ENCODE results near the gene CASR.
"Not testable (repeated sequence)": the region's sequence is repeated elsewhere in the genome, so short reads cannot be mapped to it uniquely, and the experiment has no call there.

The CASR gene, protein sequence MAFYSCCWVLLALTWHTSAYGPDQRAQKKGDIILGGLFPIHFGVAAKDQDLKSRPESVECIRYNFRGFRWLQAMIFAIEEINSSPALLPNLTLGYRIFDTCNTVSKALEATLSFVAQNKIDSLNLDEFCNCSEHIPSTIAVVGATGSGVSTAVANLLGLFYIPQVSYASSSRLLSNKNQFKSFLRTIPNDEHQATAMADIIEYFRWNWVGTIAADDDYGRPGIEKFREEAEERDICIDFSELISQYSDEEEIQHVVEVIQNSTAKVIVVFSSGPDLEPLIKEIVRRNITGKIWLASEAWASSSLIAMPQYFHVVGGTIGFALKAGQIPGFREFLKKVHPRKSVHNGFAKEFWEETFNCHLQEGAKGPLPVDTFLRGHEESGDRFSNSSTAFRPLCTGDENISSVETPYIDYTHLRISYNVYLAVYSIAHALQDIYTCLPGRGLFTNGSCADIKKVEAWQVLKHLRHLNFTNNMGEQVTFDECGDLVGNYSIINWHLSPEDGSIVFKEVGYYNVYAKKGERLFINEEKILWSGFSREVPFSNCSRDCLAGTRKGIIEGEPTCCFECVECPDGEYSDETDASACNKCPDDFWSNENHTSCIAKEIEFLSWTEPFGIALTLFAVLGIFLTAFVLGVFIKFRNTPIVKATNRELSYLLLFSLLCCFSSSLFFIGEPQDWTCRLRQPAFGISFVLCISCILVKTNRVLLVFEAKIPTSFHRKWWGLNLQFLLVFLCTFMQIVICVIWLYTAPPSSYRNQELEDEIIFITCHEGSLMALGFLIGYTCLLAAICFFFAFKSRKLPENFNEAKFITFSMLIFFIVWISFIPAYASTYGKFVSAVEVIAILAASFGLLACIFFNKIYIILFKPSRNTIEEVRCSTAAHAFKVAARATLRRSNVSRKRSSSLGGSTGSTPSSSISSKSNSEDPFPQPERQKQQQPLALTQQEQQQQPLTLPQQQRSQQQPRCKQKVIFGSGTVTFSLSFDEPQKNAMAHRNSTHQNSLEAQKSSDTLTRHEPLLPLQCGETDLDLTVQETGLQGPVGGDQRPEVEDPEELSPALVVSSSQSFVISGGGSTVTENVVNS

DNA sequence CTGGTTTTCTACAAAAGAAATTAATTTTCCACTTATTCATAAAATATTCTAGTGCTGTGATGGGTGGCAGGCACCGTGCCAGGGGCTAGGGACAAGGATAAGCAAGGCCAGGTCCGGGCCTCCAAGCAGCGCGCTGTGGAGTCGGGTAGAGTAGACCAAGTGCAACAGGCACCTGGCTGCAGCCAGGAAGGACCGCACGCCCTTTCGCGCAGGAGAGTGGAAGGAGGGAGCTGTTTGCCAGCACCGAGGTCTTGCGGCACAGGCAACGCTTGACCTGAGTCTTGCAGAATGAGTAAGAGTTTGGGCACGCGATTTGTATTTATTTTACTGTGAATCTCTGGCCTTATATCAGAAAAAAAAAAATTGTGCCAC is at the start of gene CASR:
TSS of gene CASR (plus strand) at position 148 of the 372 bp plus-strand sequence. CDS start 70,522 bp downstream, outside the sequence.
- no peaks in the 10 kb centered on the region for H3K9me3 ChIP-seq (ENCODE audit: low read length)
- peaks cover 3% of the 10 kb centered on the region for H3K4me1 ChIP-seq (ENCODE audit: insufficient read depth, low read length)
- no peak within 1 kb of the TSS for H3K4me3 ChIP-seq (ENCODE audit: low read length)
- H2AFZ ChIP-seq (ENCODE audit: low read depth, low read length): peak within 1 kb of the TSS; percentile 41
- peaks cover 65% of the 10 kb centered on the region for H3K27me3 ChIP-seq (ENCODE audit: insufficient read depth, low read length)
- no peaks in the 10 kb centered on the region for H3K36me3 ChIP-seq (ENCODE audit: insufficient read depth, low read length)

DNA sequence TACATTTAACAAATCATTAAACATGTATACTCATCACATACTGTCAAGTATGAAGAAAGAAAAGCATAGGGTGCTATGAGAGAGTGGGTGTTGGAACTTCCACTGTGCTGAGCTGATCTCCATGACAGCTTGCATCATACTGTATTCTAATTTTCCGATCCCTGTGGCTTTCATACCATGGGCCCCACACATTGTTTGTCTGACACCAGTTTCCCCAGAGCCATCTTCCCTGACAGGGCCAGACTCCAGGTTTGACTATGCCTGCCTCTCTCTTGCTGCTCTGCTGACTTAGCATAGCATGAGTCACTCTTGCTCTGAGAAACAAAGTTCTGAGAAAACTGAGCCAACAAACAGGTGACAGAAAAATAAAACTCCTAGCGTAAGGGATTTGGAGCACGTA is 37.0 kb upstream of the CASR start:
- Histone ChIP-seq H2AFZ (ENCODE audit: low read depth, low read length) (no peak overlapping the region), H3K9me3 (ENCODE audit: low read length) (no peaks in the 10 kb centered on the region), H3K4me3 (ENCODE audit: low read length) (no peak overlapping the region), H3K36me3 (ENCODE audit: insufficient read depth, low read length) (no peaks in the 10 kb centered on the region), H3K27me3 (ENCODE audit: insufficient read depth, low read length) (peaks cover 3% of the 10 kb centered on the region), H3K4me1 (ENCODE audit: insufficient read depth, low read length) (no peaks in the 10 kb centered on the region)

DNA sequence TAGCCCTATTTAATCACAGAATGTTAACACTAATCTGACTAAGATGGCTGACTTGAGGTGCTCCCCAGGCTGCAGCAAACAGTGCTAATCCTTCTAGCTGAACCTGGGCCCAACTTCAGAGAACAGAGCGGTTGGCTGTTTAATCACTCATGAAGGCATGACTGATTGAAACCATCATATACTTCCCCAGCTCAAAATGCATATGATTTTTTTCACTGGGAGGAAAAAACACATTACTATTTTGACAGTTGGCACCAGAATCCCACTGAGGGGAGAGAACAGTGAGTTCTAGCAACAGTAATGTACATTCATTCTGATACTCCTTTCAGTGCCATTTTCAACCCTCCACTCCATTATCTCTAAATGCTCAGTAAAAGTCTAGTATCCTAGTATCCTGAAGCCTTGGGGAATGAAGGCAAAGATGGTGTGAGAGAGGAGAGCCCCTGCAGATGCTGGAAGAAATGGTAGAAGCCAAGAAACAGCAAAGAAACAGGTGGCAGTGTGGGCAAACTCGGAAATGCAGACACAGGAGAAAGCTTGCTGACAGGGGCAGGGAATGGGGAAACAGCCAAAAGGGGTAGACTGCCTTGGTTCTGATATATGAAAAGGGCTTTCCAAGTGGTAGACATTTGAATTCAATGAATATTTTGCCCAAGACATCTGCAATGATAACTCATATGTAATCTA is 34.4 kb upstream of the CASR start:
- no peaks in the 10 kb centered on the region for H3K4me1 ChIP-seq (ENCODE audit: insufficient read depth, low read length)
- peaks cover 3% of the 10 kb centered on the region for H3K27me3 ChIP-seq (ENCODE audit: insufficient read depth, low read length)
- H3K4me3 ChIP-seq (ENCODE audit: low read length): no peak overlapping the region
- H3K9me3 ChIP-seq (ENCODE audit: low read length): no peaks in the 10 kb centered on the region
- H3K36me3 ChIP-seq (ENCODE audit: insufficient read depth, low read length): no peaks in the 10 kb centered on the region
- no peak overlapping the region for H2AFZ ChIP-seq (ENCODE audit: low read depth, low read length)

DNA sequence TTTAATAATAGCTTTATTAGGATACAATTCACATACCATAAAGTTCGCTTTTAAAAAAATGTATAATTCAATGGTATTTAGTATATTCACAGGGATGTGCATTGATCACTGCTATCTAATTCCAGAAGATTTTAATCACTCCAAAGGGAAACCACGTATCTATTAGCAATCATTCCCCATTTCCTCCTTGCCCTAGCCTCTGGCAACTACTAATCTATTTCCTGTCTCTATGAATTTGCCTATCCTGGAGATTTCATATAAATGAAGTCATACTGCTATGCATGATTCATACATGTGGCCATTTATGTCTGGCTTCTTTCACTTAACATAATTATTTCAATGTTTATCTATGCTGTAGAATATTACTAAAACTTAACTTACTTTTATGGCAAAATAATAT is 32.0 kb upstream of the CASR start:
- Histone ChIP-seq H2AFZ (ENCODE audit: low read depth, low read length) (no peak overlapping the region), H3K4me1 (ENCODE audit: insufficient read depth, low read length) (no peaks in the 10 kb centered on the region), H3K27me3 (ENCODE audit: insufficient read depth, low read length) (peaks cover 3% of the 10 kb centered on the region), H3K9me3 (ENCODE audit: low read length) (no peaks in the 10 kb centered on the region), H3K36me3 (ENCODE audit: insufficient read depth, low read length) (no peaks in the 10 kb centered on the region), H3K4me3 (ENCODE audit: low read length) (no peak overlapping the region)

DNA sequence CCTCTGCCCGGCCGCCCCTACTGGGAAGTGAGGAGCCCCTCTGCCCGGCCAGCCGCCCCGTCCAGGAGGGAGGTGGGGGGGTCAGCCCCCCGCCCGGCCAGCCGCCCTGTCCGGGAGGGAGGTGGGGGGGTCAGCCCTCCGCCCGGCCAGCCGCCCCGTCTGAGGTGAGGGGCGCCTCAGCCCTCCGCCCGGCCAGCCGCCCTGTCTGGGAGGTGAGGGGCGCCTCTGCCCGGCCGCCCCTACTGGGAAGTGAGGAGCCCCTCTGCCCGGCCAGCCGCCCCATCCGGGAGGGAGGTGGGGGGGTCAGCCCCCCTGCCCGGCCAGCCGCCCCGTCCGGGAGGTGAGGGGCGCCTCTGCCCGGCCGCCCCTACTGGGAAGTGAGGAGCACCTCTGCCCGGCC is 18.5 kb upstream of the CASR start:
- H3K9me3 ChIP-seq (ENCODE audit: low read length); H3K36me3 ChIP-seq (ENCODE audit: insufficient read depth, low read length); H3K4me3 ChIP-seq (ENCODE audit: low read length); H3K27me3 ChIP-seq (ENCODE audit: insufficient read depth, low read length); H2AFZ ChIP-seq (ENCODE audit: low read depth, low read length); H3K4me1 ChIP-seq (ENCODE audit: insufficient read depth, low read length): not testable (repeated sequence)

DNA sequence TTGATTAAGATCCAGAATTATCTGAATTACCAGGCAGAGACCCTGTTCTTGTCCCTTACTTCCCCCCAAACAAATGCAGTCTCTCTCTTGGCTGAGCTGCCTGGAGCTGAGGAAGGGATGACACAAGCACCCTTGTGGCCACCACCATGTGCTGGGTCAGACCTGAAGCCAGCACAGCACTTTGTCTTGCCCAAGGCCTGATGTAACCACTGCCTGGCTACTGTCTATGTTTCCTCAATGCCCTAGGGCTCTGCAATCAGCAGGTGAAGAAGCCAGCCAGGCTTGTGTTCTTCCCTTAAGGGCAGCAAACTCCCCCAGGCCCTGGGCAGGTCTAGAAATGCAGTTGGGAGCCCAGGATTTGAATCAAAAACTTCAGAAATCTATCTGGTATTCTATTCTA is 15.8 kb upstream of the CASR start:
- H3K4me3 ChIP-seq (ENCODE audit: low read length): no peak overlapping the region
- H2AFZ ChIP-seq (ENCODE audit: low read depth, low read length): no peak overlapping the region
- H3K27me3 ChIP-seq (ENCODE audit: insufficient read depth, low read length): no peaks in the 10 kb centered on the region
- H3K36me3 ChIP-seq (ENCODE audit: insufficient read depth, low read length): no peaks in the 10 kb centered on the region
- no peaks in the 10 kb centered on the region for H3K9me3 ChIP-seq (ENCODE audit: low read length)
- no peaks in the 10 kb centered on the region for H3K4me1 ChIP-seq (ENCODE audit: insufficient read depth, low read length)

DNA sequence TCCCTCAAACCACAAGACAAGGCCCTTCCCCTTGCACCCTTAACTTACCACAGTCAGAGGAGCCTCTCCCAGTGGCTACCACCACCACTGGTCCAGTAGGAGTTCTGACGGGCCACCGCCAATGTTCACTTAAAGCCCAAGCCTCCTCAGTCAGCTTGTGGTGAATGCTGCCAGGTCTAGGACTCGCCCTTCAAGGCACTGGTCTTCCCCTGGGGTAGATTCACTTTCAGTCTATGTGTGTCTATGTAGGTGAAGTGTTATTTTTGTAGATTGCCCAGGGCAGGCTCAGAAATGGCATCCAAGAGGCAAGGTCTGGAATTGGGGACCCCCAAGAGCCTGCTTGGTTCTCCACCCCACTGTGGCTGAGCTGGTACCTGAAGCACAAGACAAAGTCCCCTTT is 15.4 kb upstream of the CASR start:
- H3K4me3 ChIP-seq (ENCODE audit: low read length): no peak overlapping the region
- no peaks in the 10 kb centered on the region for H3K4me1 ChIP-seq (ENCODE audit: insufficient read depth, low read length)
- H2AFZ ChIP-seq (ENCODE audit: low read depth, low read length): no peak overlapping the region
- H3K27me3 ChIP-seq (ENCODE audit: insufficient read depth, low read length): no peaks in the 10 kb centered on the region
- H3K36me3 ChIP-seq (ENCODE audit: insufficient read depth, low read length): no peaks in the 10 kb centered on the region
- H3K9me3 ChIP-seq (ENCODE audit: low read length): no peaks in the 10 kb centered on the region

DNA sequence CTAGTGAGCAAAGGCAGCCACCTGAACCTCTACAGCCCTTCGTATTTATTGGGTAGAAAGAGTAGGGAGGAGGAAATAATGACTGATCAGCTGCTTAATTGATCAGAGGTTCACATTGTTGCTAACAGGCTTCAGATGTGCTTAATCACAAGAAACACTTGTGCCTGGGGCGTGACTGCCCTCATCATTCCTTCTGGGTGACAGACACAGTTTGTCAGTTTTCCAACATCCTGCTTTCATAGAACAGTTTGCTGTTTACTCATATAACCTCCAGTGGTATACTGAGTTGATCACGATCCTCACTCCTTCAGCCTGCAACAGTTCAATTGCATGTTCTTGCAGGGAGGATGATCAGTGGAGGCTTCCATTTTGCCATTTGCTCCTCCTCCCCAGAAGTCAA is 13.6 kb upstream of the CASR start:
- Histone ChIP-seq H3K9me3 (ENCODE audit: low read length) (no peaks in the 10 kb centered on the region), H2AFZ (ENCODE audit: low read depth, low read length) (no peak overlapping the region), H3K4me3 (ENCODE audit: low read length) (no peak overlapping the region), H3K4me1 (ENCODE audit: insufficient read depth, low read length) (no peaks in the 10 kb centered on the region), H3K27me3 (ENCODE audit: insufficient read depth, low read length) (no peaks in the 10 kb centered on the region), H3K36me3 (ENCODE audit: insufficient read depth, low read length) (no peaks in the 10 kb centered on the region)

DNA sequence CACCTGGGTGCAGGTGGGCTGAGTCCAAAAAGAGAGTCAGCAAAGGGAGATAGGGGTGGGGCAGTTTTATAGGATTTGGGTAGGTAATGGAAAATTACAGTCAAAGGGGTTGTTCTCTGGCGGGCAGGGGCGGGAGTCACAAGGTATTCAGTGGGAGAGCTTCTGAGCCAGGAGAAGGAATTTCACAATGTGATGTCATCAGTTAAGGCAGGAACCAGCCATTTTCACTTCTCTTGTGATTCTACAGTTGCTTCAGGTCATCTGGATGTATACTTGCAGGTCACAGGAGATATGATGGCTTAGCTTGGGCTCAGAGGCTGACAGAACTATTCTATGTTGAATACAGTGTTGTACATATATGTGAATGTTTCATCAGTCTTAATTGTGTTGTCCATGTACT is 12.1 kb upstream of the CASR start:
- not testable (repeated sequence) for H3K4me3 ChIP-seq (ENCODE audit: low read length); H3K9me3 ChIP-seq (ENCODE audit: low read length); H2AFZ ChIP-seq (ENCODE audit: low read depth, low read length); H3K27me3 ChIP-seq (ENCODE audit: insufficient read depth, low read length); H3K4me1 ChIP-seq (ENCODE audit: insufficient read depth, low read length); H3K36me3 ChIP-seq (ENCODE audit: insufficient read depth, low read length)

DNA sequence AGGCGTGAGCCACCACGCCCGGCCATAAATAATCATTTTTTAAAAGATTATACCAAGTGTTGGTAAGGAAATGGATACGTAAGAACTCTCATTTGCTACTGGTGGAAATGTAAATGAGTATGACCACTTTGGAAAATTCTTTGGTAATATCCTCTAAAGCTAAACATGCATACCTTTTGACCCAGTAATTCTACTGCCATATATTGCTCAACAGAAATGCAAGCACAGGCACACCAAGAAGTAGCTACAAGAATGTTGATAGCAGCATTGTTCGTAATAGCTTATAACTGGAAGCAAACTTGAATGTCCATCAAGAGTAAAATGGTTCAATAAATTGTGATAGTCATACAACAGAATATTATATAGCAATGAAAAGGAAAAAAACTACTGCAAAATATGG is 4.8 kb upstream of the CASR start:
- H3K9me3 ChIP-seq (ENCODE audit: low read length): no peaks in the 10 kb centered on the region
- no peak overlapping the region for H3K4me3 ChIP-seq (ENCODE audit: low read length)
- peaks cover 31% of the 10 kb centered on the region for H3K27me3 ChIP-seq (ENCODE audit: insufficient read depth, low read length)
- no peaks in the 10 kb centered on the region for H3K4me1 ChIP-seq (ENCODE audit: insufficient read depth, low read length)
- no peak overlapping the region for H2AFZ ChIP-seq (ENCODE audit: low read depth, low read length)
- H3K36me3 ChIP-seq (ENCODE audit: insufficient read depth, low read length): no peaks in the 10 kb centered on the region

DNA sequence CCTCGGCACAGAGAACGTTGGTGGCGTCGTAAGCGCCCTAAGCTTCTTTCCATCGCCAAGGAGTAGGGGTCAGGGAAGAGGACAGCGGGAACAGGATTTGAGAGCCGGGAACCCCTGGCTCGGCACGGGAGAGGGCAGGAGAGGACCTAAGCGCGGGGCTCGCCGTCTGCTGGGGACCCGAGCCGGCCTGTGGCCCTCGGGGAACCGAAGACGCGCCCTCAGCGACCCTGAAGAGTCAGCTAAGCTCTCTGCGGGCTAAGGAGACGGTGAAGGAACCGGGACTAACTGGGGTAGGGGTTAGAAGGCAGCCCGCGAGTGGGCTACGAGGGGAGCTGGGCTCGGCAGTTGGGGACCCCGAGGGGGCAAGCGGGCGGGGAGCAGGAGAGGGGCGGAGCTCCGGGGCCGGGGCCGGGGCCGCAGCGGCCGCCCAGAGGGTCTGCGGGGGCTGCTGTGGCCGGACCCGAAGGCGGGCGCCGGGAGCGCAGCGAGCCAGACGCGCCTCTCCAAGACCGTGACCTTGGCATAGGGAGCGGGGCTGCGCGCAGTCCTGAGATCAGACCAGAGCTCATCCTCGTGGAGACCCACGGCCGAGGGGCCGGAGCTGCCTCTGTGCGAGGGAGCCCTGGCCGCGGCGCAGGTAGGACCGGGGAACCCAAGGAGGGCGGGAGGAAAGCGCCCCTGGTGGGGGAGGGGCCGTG is 574 bp downstream of the CASR start:
- Histone ChIP-seq H3K27me3 (ENCODE audit: insufficient read depth, low read length) (peaks cover 65% of the 10 kb centered on the region), H3K9me3 (ENCODE audit: low read length) (no peaks in the 10 kb centered on the region), H2AFZ (ENCODE audit: low read depth, low read length) (peak overlapping the region; percentile 41), H3K4me3 (ENCODE audit: low read length) (no peak overlapping the region), H3K4me1 (ENCODE audit: insufficient read depth, low read length) (peaks cover 3% of the 10 kb centered on the region), H3K36me3 (ENCODE audit: insufficient read depth, low read length) (no peaks in the 10 kb centered on the region)

DNA sequence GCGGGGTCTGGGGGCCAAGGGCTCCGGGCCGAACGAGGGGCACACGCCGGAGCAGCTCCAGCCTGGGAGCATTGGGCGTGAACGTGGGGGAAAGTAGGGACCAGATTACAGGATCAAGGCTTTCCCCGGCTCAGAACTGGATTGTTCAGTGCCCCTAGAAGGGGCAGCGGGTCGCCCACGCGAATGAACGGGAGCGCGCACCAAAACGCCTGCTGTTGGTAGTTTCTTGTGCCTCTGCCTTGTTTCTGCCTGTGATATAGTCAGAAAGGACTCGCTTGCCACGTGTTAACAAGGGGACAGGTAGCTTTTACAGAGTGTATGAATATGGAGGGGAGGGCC is 1.1 kb downstream of the CASR start:
- Histone ChIP-seq H3K4me1 (ENCODE audit: insufficient read depth, low read length) (peaks cover 3% of the 10 kb centered on the region), H3K36me3 (ENCODE audit: insufficient read depth, low read length) (no peaks in the 10 kb centered on the region), H3K27me3 (ENCODE audit: insufficient read depth, low read length) (peaks cover 65% of the 10 kb centered on the region), H3K4me3 (ENCODE audit: low read length) (no peak overlapping the region), H2AFZ (ENCODE audit: low read depth, low read length) (peak overlapping the region; percentile 41), H3K9me3 (ENCODE audit: low read length) (no peaks in the 10 kb centered on the region)
